CD1c-positive myeloid dendritic cell (primary cell): ENCODE data around the gene FRYL.
A peak's percentile ranks its signal among the peaks of the same experiment; 100 is the strongest.
"Not testable (repeated sequence)": the region's sequence is repeated elsewhere in the genome, so short reads cannot be mapped to it uniquely, and the experiment has no call there.

ENCODE experiments used
- DNase-seq: peaks from one replicate; pipeline ENCODE4 v3.0.0-alpha.2; 2016; ENCODE audit errors: extremely low spot score

The FRYL gene

DNA sequence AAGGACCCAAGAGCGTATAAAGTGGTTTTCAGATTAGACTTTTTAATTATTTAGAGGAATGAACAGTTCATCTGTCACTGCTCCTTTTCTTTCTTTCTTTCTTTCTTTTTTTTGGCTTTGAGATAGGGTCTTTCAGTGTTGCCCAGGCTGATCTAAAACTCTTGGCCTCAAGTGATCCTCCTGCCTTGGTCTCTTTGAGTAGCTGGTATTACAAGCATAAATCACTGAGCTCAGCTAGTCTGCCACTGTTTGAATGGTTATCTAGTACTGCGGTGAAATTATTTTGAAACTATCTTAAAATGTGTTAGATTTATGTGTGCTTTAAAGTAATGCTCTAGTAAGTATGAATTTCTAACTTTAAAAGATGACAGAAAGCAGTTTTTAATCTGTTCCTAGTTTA is 6.5 kb upstream of the FRYL start:
- DNase-seq, result no peak

DNA sequence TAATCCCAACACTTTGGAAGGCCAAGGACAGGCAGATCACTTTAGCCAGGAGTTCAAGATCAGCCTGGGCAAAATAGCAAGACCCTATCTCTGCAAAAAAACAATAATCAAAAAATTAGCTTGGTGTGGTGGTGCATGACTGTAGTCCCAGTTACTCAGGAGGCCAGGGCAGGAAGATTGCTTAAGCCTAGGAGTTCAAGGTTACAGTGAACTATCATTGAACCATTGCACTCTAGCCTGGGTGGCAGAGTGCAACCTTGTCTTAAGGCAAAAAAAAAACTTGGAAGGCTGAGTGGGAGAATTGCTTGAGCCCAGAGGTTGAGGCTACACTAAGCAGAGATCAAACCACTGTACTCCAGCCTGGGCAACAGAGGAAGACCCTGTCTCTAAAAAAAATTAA is 5.2 kb upstream of the FRYL start:
- no peak for DNase-seq

DNA sequence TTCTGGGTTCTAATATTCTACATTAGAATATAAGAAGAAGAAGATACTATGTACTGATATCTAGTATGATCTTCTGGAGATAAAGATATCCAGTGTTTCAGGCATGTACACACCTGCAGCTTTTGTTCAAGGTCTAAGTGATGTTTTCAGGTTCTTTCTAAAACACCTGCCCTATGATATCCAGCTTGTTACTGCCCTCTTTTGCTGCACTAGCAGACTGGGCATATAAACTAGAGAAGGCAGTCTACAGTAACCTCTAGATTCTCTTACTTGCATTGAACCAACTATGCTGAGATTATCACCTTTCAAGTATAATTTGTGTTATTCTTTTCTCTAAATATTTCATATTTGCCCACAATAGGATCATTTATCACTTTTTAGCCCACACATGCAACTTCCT is 1.9 kb upstream of the FRYL start:
- DNase-seq, result no peak

DNA sequence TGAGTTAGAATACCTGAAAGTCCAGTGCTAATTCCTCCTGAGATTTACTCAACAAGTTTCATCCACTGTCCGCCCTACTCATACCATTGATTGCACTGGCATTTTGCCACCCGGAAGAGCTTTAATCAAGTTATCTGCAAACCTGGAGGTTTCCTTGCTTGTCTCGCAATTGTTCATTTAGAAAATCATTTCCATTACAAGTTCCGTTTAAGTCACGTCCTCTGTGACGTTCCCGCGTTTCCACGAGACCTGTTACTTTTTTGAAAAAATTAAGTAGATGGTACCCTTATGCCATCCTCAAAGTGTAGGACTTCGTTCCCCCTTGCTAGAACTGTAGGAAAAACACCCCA is 761 bp upstream of the FRYL start:
- DNase-seq, result peak; percentile 59

DNA sequence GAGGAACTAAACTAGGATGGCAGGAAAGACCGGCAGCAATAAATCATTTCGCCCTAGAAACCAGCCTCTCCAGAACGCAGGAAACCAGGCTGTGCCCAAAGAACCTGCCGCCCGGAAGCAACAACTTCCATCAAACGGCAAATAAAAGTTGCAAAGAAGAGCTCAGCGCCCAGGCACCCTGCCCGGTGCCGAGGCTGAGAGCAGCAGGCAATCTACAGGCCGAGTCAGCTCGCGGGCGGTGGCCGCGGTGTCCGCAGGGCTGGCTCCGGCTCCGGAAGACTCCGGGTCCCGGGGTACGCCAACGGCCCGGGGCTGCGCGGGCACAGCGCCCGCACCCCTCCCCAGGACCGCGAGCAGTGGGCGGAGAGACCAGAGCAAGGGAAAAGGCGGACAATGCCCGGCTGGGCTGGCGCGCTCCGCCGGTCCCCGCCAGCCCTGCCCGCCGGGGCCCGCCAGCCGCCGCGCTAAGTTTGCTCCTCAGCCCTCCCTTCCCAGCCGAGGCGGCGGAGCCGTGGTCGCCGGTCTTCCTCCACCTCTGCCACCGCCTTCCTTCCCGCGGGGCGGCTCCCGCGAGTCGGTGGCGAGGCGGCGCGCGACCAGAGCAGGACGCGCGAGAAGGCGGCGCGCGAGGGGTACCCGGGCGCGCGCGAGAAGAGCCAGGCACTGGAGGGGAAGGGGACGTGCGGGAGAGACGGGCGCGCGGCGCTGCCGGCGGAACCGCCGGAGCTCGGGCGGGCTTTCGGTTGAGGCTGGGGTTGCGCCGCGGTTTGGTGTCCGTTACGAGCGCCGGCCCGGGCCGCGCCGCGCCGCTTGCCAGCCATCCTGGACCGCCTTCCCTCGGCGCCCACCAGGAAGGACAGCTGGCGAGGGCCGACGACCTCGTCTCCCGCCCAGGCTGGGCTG is 733 bp downstream of the FRYL start:
- peak; percentile 76 for DNase-seq

DNA sequence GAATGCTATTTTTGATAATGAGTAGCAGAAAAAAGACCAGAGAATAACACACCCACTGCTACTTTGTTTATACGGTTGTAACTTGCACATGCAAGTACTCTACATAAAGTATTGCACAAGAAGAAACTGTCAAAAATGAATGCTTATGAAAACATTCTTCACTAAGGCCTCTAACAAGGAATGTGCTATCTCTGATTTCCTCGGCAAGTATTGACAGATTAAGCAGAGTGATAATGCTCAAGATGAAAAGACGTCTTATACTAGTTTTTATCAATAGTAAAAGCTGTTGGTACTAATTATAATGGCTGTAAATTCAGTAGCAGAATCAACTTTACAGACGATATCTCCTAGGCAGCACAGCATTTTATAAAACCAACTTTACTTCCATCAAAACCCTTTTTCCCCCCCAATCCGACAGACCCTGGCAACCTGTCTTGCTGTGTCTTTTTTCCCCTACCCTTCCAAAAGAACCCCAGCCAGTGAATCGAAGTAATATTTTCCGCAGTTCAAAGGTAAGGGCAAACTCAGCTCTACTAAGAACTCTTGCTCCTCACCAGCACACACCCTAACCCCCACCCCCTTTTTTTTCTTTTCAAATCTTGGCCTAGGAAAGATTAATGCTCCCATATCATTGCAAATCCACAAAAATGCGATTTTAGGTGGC is 1.5 kb downstream of the FRYL start:
- peak; percentile 18 for DNase-seq

DNA sequence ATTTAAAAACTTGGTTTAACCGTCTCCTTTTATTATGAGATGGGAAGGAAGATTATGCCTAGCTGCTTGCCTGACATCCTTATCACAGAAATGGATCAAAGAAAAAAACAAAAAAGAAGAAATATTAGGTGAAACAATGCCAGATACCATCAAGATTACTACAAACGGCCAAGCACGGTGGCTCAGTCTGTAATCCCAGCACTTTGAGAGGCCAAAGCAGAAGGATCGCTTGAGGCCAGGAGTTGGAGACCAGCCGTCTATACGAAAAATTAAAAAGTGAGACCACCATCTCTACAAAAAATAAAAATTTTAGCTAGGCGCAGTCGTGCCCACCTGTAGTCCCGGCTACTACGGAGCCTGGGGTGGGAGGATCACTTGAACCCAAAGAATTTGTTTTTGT is 2.3 kb downstream of the FRYL start:
- DNase-seq, result no peak

DNA sequence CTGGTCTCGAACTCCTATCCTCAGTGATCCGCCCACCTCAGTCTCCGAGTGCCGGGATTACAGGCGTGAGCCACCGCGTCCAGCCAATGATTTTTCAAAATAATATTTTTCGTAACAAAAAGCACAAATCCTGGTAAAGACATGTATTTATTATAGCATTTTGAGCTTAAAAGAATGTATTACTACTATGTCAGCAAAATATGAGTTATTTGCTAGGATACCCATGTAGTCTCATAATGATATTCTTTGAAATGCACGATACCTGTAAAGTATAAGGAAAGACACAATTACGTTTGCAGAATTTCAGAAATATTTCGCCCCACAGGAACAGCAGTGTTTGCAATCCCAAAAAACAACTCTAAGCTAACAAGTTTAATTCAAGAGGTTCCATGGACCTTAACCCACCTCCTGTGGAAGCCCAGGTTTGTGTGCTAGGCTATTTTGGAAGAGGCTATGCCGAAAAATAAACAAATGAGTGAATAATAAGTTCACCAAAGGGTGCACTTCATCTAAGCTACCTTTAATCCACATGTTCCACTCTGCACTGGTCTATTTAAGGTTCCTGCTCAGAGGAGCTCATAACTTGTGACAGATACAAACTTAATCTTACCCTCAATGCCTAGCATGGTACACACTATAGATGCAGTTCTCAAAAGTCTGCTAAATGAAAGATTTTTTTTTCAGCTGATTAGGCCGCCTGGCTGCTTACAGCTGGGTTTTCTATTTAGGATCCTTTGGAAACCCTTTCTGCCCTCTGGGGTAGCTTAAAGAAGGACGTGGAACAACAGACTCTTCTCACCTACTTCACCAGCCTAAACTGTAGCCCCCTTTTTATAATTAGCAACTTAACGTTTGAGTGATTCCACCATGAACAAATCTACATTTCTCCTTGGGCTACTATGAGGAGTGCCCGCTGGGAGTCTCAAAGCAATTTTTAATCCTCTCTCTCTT is 5.0 kb downstream of the FRYL start:
- DNase-seq, result no peak

DNA sequence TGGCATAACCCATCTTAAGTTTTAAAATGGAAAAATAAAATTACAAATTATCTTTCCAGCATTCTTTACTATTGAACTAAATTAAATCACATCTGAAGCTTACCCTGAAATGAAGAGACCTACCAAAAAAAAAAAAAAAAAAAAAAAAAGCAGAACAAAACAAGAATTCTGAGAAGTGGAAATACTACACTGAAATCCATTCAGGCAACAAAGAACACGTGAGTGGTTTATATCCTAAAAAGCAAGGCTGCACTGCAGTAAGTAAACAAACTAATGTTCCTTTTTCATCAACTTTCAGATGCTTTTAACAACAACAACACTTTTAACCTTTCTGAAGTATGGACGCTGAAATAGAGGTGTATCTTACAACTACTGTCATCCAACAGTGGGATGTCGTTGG is 7.5 kb downstream of the FRYL start:
- peak; percentile 51 for DNase-seq

DNA sequence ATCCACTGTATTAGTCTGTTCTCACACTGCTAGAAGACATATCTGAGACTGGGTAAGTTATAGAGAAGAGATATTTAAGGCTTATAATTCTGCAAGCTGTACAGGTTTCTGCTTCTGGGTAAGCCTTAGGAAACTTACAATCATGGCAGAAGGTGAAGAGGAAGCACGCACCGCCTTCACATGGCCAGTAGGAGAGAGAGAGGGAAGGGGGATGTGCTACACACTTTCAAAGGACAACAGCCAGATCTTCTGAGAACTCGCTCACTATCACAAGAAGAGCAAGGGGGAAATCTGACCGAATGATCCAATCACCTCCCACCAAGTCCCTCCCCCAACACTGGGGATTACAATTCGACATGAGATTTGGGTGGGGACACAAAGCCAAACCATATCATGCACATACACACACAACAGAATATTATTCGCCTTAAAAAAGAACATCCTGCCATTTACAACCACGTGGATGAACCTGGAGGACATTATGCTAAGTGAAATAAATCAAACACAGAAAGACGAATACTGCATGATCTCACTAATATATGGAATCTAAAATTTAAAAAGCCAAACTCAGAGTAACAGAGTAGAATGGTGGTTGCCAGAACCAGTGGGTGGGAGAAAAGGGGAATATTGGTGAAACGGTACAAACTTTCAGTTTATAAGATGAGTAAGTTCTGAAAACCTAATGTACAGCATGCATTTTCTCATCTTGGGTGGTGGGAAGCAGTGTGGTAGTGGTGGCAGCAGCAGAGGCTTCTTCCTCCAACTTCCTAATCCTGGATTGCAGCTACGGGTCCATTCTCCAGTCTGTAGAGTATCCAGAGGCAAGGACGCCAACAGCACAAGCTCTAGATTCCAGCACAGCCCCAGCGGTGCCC is 12.8 kb downstream of the FRYL start:
- DNase-seq, result no peak

DNA sequence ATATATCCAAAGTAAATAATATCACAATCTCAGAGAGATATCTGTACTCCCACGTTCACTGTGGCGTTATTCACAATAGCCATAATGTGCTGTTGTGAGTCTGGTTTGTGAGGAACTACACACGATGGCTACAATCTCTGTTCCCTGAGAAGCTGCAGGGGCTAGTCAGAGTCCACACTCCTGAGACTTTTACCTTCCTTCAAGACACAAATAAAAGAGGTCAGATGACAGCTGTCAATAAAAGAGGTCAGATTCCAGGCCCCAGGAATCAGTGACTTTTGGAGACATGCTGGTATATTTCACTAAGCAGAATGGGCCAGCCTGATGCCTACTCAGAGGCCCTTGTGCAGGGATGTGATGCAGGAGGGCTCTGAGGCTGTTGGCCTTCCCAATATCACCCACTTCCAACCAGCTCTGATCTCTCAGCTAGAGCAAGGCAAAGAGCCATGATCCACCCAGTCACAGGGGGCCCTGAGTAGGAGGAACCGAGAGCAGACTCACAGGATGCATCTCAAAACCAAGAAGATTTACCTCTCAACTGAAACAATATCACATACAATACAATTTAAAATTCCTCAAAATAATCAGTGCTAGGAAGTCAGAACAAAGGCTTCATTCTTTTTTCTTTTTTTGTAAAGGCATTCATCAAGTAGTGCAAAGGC is 13.8 kb downstream of the FRYL start:
- no peak for DNase-seq

DNA sequence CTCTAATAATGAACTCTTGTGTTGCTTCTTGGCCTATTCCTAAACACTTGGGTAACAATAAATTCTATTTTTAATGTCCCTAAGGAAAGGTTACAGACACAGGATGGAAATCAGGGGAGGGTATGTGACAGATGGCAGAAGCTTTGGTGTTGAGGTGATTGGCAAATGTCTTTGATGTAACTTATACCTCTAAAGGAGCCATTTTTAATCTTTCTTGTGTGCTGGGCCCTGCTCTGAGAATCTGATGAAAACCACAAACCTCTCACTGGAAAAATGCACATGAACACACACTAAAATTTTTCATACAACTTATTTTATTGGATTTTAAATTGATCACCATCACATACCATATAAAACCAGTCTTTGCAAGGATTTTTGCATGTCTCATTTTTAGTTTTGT is 17.7 kb downstream of the FRYL start:
- DNase-seq, result no peak

DNA sequence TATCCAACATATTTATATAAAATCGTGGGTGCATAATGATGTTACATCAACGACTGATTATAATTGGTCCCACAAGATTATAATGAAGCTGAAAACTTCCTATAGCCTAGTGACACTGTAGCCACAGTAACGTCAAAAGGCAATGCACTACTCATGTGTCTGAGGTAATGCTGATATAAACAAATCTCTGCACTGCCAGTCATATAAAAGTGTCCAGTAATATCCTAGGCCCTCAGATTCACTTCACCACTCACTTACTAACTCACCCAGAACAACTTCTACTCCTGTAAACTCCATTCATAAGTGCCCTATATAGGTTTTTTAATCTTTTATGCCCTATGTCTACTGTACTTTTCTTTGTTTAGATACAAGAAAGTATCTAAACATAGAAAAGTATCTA is 18.8 kb downstream of the FRYL start:
- no peak for DNase-seq

DNA sequence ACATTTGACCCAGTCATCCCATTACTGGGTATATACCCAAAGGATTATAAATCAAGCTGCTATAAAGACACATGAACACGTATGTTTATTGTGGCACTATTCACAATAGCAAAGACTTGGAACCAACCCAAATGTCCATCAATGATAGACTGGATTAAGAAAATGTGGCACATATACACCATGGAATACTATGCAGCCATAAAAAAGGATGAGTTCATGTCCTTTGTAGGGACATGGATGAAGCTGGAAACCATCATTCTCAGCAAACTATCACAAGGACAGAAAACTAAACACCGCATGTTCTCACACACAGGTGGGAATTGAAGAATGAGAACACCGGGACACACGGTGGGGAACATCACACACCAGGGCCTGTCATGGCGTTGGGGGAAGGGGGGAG is 21.4 kb downstream of the FRYL start:
- not testable (repeated sequence) for DNase-seq

DNA sequence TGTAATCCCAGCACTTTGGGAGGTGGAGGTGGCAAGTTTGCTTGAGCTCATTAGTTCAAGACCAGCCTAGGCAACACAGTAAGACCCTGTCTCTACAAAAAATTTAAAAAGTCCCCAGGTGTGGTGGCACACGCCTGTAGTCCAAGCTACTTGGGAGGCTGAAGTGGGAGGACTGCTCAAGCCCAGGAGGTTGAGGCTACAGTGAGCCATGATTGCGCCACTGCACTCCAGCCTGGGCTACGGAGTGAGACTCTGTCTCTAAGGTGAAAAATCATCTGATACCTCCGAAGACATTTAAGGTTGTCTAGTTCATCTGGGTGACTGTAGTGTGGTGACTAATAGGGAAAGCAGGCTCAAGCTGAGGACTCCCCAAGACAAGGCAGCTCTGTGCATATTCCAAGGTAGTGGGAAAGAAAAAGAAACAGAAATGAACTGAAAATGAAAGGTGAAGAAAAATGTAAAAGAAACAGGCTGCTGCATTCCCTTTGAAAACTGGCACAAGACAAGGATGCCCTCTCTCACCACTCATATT is 23.3 kb downstream of the FRYL start:
- DNase-seq, result no peak

DNA sequence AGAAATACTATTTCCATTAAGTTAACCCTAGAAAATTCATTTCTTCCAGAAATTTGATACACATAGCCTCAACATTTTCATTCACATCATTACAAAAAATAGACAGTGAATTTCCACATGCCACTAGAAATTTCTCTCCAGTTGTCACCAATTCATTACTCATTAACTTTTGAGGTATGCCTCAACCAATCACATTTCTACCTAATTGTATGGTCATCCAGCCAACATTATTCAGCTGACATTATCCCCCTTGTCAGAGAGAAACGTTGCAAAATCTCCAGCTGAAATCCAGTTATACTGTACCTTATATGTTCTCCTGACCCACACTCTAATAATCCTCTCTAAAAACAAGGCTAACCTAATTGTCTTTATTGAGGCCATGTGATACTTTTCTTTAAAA is 24.8 kb downstream of the FRYL start:
- DNase-seq, result no peak

DNA sequence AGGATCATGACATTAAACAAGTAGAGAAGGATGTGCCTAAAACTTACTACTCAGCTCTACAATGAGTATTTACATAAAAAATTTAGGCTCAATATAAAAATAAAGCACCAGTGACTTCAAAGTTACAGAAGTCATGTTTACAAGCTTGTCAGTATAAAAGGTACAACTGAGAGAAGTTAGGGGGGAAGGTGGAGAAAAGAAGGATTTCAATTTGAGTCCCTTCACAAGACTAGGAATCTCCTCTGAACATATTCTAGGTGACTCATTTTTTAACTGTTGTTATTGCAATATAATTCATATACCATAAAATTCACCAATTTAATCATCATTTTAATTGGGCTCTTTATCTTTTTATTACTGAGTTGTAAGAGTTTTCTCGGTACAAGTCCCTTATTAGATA is 26.9 kb downstream of the FRYL start:
- no peak for DNase-seq

DNA sequence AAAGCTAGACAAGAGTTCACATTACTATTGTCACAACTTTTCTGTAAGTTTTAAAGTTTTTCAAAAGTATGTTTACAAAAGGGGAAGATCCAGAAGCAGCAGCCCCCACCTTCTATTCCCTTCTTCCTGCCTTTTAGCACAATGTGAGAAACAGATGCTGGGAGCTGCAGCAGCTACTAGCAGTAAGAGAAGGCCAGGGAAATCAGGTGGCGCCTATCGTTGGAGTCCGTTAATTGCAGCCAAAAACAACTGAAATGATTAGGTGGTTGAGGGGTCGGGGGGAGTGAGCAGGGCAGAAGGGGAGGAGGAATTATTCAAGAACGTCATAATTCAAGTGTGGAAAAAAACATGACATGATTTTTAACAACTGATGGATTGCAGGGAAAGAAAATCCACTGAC is 27.4 kb downstream of the FRYL start:
- peak; percentile 7 for DNase-seq

DNA sequence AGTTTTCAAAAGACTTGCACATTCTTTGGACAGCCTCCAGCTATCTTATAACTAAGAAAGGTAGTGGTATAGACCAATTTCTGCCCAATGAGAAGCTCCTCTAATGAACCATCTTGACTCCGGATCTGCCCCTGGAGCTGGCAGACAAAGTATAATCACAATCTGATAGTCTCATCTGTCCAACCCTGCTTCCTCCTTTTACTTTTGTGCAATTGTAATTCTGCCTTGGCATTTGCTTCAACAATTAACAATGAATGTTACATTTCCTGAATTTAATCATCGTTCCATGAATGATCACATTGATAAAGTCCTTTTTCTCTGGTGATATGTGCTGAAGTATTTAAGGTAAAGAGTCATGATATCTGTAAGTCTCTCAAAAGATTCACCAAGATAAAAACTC is 27.8 kb downstream of the FRYL start:
- no peak for DNase-seq

DNA sequence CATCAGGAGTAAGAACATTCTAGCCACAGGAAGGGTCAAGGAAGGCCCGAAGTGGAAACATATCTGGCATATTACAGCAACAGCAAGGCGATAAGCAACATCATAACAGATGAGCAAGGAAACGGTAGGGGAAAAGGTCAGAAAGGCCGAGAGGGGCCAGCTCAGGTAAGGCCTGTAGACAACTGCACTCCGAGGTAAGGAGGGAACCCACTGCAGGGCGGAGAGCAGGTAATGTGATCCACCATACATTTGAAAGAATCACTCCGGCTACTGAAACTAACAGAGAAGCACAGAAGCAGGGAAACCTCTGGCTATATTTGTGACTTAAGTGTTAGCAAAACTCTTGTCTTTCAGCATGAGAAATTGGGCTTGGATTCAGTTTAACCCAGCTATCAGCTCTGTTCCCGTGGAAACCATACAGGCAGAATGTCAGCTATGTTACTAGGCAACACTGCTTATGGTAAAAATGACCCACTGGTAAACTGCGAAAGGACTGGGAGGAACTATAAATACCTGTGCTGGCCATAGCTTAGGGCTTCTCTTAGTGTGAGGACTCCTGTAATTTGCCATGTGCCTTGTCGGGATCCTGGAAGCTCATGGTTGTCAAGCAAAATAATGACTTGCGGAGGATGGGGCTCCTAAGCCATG is 31.0 kb downstream of the FRYL start:
- no peak for DNase-seq
